Suprapubic skin (tissue), 4 donors: Measurements from ENCODE around the gene ATF7. TPM values are rescaled to one million over a fixed set of nuclear protein-coding genes. Genes with fewer than 3 reads are reported as not detected.

Source experiments
- DNase-seq, 2 donors: peaks; one replicate each; pipeline ENCODE4 v3.0.0-alpha.2; 2019; ENCODE audit warnings: low spot score in 2 of 2
- H3K27ac ChIP-seq: fragments of 200-600 bp; sonication (generic); one replicate; pipeline ENCODE4 v1.5.1; 2019
- H3K27me3 ChIP-seq: fragments of 200-600 bp; sonication (generic); one replicate; pipeline ENCODE4 v1.5.1; 2019
- H3K36me3 ChIP-seq: fragments of 200-600 bp; sonication (generic); one replicate; pipeline ENCODE4 v1.5.1; 2019
- H3K4me1 ChIP-seq: fragments of 200-600 bp; sonication (generic); one replicate; pipeline ENCODE4 v1.5.1; 2019
- H3K4me3 ChIP-seq: fragments of 200-600 bp; sonication (generic); one replicate; pipeline ENCODE4 v1.5.1; 2019; ENCODE audit warnings: mild to moderate bottlenecking
- H3K9me3 ChIP-seq: fragments of 200-600 bp; sonication (generic); one replicate; pipeline ENCODE4 v1.5.1; 2019
- CTCF ChIP-seq, 2 donors: fragments of 200-600 bp in 1 of 2; fragments of 450-650 bp in 1 of 2; sonication (generic) in 1 of 2; IDR thresholded peaks; one replicate each; pipeline ENCODE4 v1.5.1; 2016 to 2019; ENCODE audit warnings: antibody characterized with exemption in 2 of 2, mild to moderate bottlenecking in 1 of 2, moderate library complexity in 1 of 2
- EP300 ChIP-seq: sonication (generic); formaldehyde crosslinking; IDR thresholded peaks from one replicate; pipeline ENCODE4 v1.6.1; 2017; ENCODE audit warnings: antibody characterized with exemption
- POLR2A ChIP-seq, 2 donors: fragments of 450-650 bp; IDR thresholded peaks; one replicate each; pipeline ENCODE4 v1.6.1; 2017; ENCODE audit warnings: antibody characterized with exemption in 2 of 2, mild to moderate bottlenecking in 2 of 2, moderate library complexity in 2 of 2
- POLR2AphosphoS5 ChIP-seq, 3 donors: sonication (generic); formaldehyde crosslinking; IDR thresholded peaks; one replicate each; pipeline ENCODE4 v1.6.1; 2017; ENCODE audit warnings: antibody characterized with exemption in 3 of 3
- WGBS: methylation state at CpG from one replicate; pipeline ENCODE4 v1.1.5; 2018; 5-methylcytosine and 5-hydroxymethylcytosine counted together
- total RNA-seq, 4 donors: library from RNA; depleted of rRNA; stranded (reverse); fragments of >200 nt; gene quantifications; one replicate each; pipeline ENCODE4 v1.1.0, GENCODE V29; 2016

ATF7 gene
- total RNA-seq, 4 donors from 2014 or later, result 26.7 to 60.7 (median 40.5) TPM

DNA sequence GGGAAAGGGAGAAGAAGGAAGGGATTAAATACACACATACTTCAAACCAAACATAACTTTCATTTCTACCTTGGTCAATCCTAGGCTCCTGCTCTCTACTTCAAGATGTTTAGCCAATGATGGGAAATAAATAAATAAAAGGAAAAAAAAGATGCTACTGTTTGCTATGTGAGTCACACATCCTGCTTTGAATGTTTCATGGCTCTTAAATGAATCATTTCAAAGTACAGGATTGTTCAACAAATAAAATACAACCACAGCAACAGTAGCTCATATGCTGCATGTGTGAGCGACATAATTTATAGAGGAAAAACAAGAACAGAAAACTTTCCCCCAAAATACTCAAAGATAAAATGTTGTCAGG, 64.6 kb downstream of the ATF7 start:
- no peak overlapping the region for H3K4me3 ChIP-seq
- no peak overlapping the region for H3K27ac ChIP-seq
- no peak for DNase-seq
- TF ChIP-seq CTCF (IDR thresholded peaks at IDR 0.05) (no peak), POLR2A (IDR thresholded peaks at IDR 0.05) (no peak), POLR2AphosphoS5 (IDR thresholded peaks at IDR 0.05) (no peak), EP300 (no peak)
- H3K9me3 ChIP-seq, result no peaks in the 10 kb centered on the region
- H3K4me1 ChIP-seq, result peaks cover 14% of the 10 kb centered on the region
- no peaks in the 10 kb centered on the region for H3K27me3 ChIP-seq
- no peaks in the 10 kb centered on the region for H3K36me3 ChIP-seq
- 70% methylated on average over 1 of the region's 1 CpG for WGBS

GRCh38 chr12:53560912-53561589, 65.1 kb downstream of the ATF7 start:
- no peak for DNase-seq
- 95% methylated on average over 2 of the region's 2 CpGs for WGBS
- Histone ChIP-seq H3K4me3 (no peak overlapping the region), H3K27me3 (no peaks in the 10 kb centered on the region), H3K4me1 (peaks cover 14% of the 10 kb centered on the region), H3K27ac (peak overlapping the region; percentile 16), H3K36me3 (no peaks in the 10 kb centered on the region), H3K9me3 (no peaks in the 10 kb centered on the region)
- TF ChIP-seq POLR2A (IDR thresholded peaks at IDR 0.05), result no peak
- TF ChIP-seq CTCF (IDR thresholded peaks at IDR 0.05), result no peak
- no peak for TF ChIP-seq POLR2AphosphoS5 (IDR thresholded peaks at IDR 0.05)
- no peak for TF ChIP-seq EP300

DNA sequence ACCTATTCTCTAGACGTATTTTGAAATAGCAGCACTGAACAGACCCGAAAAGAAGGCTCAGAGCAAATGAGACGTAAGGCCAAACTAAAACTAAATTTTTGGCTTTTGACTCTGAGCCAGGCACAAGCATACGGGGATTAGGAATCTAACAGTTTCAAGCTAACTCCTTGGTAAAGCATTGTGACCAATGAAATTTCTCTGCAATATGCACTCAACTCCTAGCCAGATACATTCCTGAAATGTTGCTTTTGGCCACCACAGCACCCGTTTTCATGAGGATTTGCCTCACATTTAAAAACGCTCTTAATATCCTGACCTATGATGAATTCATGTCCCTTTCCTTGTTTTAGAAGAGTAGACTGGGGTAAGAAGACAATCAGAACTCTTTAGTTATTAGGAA, 65.8 kb downstream of the ATF7 start:
- Histone ChIP-seq H3K9me3 (no peaks in the 10 kb centered on the region), H3K4me3 (no peak overlapping the region), H3K36me3 (no peaks in the 10 kb centered on the region), H3K27me3 (no peaks in the 10 kb centered on the region), H3K4me1 (peaks cover 14% of the 10 kb centered on the region), H3K27ac (peak overlapping the region; percentile 16)
- TF ChIP-seq CTCF (IDR thresholded peaks at IDR 0.05) (no peak), POLR2A (IDR thresholded peaks at IDR 0.05) (no peak), EP300 (no peak), POLR2AphosphoS5 (IDR thresholded peaks at IDR 0.05) (no peak)
- no peak for DNase-seq
- WGBS, result 65% methylated on average over 6 of the region's 6 CpGs

DNA sequence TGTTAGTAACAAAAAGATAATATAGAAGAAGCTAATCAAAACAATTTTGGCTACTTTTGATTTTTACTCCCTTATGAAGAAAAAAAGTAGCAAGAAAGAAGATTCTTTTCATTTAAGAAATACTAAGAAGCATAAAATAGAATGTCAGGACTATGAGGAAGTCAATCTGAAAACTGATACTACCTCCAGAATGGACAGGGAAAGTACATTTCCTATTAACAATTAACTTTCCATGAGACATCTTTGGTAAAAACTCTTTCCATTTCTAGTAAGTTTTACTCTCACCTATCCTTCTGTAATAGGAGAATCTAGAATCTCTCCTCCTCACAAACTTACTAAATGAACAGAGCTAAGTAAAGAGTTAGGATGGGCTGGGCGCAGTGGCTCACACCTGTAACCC, 67.6 kb downstream of the ATF7 start:
- no peak overlapping the region for H3K4me3 ChIP-seq
- H3K36me3 ChIP-seq, result peaks cover 3% of the 10 kb centered on the region
- whole genome bisulfite sequencing, result 94% methylated on average over 1 of the region's 1 CpG
- no peaks in the 10 kb centered on the region for H3K9me3 ChIP-seq
- no peaks in the 10 kb centered on the region for H3K27me3 ChIP-seq
- no peak for DNase-seq
- H3K27ac ChIP-seq, result no peak overlapping the region
- H3K4me1 ChIP-seq, result peaks cover 14% of the 10 kb centered on the region
- no peak for TF ChIP-seq POLR2A (IDR thresholded peaks at IDR 0.05)

GRCh38 chr12:53552361-53553327, 73.5 kb downstream of the ATF7 start:
- Histone ChIP-seq H3K27ac (no peak overlapping the region), H3K36me3 (peaks cover 40% of the 10 kb centered on the region), H3K4me1 (no peaks in the 10 kb centered on the region), H3K4me3 (no peak overlapping the region), H3K27me3 (no peaks in the 10 kb centered on the region), H3K9me3 (no peaks in the 10 kb centered on the region)
- DNase-seq, result no peak
- no peak for TF ChIP-seq CTCF (IDR thresholded peaks at IDR 0.05)
- TF ChIP-seq POLR2A (IDR thresholded peaks at IDR 0.05), result no peak
- no peak for TF ChIP-seq POLR2AphosphoS5 (IDR thresholded peaks at IDR 0.05)
- no peak for TF ChIP-seq EP300
- 87% methylated on average over 14 of the region's 14 CpGs for WGBS
